Activated CD4-positive, alpha-beta T cell treated with anti-CD3 and anti-CD28 coated beads for 24 hours (primary cell): ENCODE data around the gene ZNF761.
"Not testable (repeated sequence)": the region's sequence is repeated elsewhere in the genome, so short reads cannot be mapped to it uniquely, and the experiment has no call there.

Experiments used
- DNase-seq, 2 donors: peaks; one replicate each; pipeline ENCODE4 v3.0.0-alpha.2; 2020; ENCODE audit warnings: low read depth in 2 of 2

The ZNF761 gene

DNA sequence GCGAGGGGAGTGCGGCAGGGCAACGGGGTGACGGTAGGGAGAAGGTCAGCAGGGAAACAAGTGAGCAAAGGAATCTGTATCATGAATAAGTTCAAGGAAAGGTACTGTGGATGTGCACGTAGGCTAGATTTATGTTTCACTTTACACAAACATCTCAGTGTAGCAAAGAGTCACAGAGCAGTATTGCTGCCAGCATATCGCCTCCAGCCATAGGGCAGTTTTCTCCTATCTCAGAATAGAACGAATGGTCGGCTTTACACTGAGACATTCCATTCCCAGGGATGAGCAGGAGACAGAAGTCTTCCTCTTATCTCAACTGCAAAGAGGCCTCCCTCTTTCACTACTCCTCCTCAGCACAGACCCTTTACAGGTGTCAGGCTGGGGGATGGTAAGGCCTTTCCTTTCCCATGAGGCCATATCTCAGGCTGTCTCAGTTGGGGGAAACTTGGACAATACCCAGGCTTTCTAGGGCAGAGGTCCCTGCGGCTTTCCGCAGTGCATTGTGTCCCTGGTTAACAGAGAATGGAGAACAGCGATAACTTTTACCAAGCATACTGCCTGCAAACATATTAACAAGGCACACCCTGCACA, 28.4 kb downstream of the ZNF761 start:
- DNase-seq, result not testable (repeated sequence)

DNA sequence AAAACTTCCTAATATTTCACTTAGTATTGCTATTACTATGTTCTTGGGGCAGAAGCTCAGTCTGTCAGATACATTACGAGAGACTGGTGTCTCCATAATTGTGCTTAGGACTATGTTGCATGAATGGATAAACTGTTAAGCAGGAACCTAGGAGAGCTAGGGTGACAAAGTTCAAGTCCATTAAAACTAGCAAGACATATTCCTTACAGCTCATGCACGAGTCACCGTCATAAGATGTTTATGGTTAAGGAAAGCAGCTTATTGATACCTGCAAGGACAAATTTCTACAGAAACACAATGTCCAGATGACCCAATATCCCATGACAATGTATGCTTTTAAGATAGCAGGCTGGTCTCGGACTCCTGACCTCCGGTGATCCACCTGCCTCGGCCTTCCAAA, 30.1 kb downstream of the ZNF761 start:
- DNase-seq, result no peak

DNA sequence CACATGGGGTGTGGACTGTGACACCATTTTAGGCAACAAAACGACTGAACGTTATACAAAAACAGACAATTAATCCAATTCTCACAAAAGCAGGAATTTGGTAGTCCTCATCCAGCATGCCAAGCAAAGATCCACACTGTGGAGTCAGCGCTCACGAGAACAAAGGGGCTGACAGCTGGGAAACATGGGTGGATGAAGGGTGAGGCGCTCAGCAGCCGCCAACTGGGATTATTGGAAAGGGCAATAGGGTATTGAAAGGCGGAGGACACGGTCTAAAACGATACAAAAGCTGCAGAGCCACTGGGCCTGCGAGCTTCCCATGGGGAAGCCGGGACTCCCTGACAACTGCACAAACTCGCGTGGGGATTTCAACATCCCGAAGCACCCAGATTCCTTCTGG, 31.1 kb downstream of the ZNF761 start:
- no peak for DNase-seq

DNA sequence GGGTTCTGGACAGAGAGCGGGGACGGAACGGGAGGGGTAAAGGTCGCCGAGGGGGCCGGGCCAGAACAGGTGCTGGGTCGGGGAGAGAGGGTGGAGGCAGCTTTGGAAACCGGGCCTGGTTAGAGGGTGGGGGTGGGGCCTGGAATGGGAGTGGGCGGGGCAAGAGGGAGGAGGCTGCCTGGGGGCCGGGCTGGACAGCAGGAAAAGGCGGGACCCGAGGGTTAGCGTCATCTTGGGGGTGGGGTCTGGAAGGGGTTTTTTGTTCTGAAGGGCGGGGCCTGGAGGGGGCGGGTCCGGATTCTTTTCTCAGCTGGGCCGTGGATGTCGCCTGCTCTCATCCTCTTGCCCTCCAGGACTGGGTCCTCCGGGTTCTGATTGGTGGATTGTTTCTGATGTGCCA, 31.5 kb downstream of the ZNF761 start:
- DNase-seq, result no peak

DNA sequence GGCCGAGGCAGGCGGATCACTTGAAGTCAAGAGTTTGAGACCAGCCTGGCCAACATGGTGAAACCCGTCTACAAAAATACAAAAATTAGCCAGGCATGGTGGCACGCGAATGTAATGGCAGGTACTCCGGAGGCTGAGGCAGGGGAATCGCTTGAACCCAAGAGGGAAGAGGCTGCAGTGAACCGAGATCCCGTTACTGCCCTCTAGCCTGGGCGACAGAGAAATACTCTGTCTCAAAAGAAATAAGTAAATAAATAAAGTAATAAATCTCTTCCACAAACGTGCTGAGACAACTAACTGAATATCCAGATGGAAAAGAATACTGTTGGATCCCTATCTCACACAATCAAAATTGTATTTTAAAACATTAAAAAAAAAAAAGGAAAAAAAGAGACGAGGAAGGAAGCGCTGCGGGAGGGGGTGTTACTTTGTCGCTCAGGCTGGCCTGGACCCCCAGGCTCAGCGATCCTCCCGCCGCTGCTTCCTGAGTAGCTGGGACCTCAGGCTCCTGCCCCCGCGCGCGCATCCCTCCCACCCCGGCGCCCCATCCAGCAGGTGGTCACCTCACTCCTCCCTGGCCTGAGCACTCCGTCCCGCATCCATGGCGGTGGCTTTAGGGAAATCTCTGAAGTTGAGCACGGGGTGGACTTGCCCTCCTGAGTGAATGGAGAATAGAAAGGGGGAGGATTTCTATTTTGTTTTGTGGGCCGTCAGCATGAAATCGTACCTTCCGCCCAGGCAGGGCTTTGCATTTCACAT, 35.1 kb downstream of the ZNF761 start:
- DNase-seq, result peak in 1 of 2 donors; percentile 4

DNA sequence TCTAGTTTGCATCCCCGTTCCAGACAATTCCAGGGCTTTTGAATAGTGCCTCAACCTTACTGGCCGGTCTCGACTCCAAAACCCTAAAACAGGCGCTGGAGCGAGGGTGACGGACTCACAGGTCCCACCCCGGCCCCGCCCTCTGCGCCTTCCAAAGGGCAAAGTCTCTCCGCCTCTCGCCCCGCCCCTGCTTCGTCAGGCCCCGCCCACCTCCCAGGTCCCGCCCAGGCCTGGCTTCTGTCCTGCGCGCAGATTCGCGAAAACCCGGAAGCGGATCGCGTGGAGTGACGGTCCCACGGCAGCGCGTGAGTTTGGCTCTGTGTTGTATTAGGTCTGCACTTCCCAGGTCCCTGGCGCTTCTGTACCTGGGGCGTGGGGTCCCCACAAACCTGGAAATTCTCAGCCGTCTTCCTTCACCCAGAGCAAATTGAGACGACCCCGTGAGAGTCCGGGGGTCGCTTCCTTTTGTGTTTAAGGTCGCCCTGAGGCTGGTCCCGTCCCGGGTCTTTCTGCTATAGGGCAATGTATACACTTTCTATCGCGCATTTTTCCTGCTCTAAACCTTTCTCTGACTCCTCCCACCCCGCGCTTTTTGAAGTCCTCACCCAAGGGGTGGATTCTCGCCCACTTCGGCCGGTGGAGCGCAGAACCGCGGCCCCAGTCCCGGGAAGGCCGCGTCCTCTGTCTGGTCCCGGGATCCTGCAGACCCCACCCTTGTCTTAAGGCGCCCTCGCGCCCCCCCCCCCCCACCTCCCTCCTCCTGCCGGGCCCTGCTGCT, 35.9 kb downstream of the ZNF761 start, which contains the start of gene ZNF813:
ZNF813 (plus strand) TSS at position 249 of the 778 bp plus-strand sequence. CDS start 16,090 bp downstream, outside the sequence.
- DNase-seq, result peak; percentile 95 to 98

DNA sequence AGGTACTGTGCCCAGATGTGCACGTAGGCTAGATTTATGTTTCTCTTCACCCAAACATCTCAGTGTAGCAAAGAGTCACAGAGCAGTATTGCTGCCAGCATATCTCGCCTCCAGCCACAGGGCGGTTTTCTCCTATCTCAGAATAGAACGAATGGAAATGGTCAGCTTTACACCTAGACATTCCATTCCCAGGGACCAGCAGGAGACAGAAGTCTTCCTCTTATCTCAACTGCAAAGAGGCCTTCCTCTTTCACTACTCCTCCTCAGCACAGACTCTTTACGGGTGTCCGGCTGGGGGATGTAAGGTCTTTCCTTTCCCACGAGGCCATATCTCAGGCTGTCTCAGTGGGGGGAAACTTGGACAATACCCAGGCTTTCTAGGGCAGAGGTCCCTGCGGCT, 36.8 kb downstream of the ZNF761 start:
- DNase-seq, result not testable (repeated sequence)

DNA sequence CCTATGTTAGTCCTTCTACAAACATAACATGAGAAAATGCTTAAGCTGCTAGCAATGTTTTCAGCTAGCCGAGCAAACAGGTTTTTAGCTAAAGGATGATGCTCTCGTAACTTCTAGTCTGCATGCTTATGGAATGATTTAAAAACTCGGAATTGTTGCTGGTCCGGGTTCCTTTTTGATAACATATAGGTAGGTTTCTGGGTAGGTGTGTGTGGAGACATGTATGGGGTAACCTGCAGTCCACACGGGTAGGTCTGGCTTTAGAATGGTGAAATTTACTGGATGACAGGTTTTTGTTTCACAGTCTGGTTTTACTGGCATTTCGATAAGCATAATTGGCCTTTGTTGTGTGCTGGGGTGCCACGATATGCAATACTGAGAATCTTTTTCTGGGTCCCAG, 40.1 kb downstream of the ZNF761 start:
- no peak for DNase-seq

DNA sequence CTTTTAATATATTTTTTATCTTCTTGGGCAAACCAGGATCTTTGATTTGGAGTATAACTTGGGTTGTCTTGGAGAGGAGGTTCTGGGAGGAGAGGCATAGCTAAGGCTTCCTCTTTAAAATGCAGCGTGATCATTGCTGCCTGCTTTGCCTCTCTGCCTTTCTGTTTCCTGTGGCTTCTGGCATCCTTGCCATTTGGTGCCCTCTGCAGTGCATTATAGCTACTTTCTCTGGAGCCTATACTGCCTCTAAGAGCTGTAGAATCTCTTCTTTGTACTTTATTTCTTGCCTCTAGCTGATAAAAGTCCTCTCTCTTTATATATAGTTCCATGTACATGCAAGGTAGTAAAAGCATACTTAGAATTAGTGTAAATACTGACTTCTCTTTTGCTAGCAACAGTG, 43.0 kb downstream of the ZNF761 start:
- DNase-seq, result not testable (repeated sequence)

DNA sequence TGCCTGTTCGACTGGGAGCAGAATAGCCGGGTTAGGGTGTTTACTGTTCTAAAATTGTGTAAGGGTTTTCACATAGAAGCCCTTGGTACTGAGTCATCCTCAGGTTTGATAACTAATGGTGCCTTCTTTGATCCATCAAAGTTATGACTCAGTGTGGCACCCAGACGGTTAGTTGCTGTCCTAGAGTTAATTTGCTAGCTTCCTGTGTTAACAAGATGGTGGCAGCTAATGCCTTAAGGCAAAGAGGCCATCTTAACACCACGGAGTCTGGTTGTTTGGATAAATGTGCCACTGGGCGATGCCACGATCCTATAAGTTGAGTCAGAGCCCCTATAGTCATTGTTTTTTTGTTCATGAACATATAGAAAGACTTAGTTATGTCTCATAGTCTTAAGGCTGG, 43.7 kb downstream of the ZNF761 start:
- not testable (repeated sequence) for DNase-seq

DNA sequence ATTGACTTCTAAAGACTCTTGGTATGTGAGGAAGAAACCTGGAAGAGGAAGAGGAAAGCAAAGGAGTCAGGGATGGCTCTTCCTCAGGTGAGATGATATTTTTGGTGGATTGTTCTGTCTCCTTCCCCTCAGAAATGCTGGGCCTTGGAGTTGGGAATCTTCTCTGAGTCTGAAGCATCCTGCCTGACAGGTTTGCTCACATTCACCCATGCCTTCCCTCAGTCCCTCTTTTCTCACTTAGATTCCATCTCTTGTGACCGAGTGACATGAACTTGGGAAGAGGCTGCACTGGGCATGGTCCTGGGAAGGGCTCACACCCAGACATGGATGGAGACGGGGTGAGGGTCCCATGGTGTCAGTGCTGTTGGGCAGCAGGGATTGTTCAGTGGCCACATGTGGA, 52.0 kb downstream of the ZNF761 start:
- not testable (repeated sequence) for DNase-seq

DNA sequence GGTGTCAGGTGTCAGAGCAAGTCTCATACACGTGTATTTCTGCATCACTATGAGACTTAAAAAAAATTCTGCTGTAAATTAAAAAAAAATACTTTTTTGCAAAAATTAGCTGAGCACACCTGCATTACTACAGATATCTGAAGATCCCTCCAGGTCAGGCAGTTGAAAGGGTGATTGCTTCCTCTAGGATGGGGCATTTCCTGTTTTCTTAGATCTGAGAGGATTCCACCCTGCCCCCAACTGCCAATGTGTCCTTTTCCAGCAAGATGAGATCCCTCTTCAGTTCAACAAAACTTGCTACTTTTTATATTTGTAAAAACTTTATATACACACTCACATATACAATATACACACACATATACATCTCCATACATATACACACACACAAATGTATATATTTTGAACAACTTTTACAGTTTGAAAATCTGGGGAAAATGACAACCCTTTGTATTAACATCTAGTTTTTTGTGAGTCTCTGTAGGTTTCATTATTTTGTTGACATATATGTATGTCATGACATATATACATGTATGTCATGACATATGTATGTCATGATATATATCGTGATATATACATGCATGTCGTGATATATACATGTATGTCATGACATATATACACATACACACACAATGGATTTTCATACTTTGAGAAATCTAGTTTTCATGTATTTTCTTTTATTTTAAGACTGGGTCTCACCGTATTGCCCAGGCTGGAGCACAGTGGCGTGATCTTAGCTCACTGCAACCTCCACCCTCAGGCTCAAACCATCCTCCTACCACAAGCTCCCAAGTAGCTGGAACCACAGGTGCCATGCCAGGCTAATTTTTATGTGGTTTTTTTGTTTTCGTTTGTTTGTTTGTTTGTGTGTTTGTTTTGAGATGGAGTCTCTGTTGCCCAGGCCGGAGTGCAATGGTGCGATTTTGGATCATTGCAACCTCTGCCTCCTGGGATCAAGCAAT, 53.5 kb downstream of the ZNF761 start:
- no peak for DNase-seq

DNA sequence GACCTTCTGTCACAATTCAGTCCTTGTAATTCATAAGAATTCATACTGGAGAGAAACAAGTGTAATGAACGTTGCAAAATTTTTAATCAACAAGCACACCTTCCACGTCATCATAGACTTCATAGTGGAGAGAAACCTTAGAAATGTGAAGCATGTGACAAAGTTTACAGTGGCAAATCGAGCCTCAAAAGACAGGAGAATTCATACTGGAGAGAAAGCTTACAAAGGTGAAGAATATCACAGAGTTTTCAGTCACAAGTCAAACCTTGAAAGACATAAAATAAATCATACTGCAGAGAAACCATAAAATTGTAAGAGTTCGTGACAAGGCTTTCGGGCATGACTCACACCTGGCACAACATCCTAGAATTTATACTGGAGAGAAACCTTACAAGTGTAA, 60.4 kb downstream of the ZNF761 start:
- no peak for DNase-seq

DNA sequence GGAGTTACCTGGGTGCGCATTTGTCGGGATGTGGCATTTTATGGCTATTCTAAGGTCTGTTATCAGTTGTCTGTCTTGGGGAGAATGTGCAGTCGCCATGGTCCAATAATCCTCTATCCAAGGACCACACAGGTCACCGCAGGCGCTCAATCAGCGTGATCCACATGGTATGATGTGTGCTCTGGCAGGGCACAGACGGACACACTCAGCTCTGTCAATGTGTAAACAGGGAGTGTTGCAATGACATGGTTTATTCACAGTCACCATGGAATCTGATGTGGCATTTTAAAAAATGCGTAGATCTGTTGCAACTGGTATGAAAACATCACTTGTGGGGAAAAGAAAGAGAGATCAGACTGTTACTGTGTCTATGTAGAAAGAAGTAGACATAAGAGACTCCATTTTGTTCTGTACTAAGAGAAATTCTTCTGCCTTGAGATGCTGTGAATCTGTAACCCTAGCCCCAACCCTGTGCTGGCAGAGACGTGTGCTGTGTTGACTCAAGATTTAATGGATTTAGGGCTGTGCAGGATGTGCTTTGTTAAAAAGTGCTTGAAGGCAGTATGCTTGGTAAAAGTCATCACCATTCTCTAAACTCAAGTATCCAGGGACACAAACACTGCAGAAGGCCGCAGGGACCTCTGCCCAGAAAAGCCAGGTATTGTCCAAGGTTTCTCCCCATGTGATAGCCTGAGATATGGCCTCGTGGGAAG, 65.7 kb downstream of the ZNF761 start:
- DNase-seq, result not testable (repeated sequence)

DNA sequence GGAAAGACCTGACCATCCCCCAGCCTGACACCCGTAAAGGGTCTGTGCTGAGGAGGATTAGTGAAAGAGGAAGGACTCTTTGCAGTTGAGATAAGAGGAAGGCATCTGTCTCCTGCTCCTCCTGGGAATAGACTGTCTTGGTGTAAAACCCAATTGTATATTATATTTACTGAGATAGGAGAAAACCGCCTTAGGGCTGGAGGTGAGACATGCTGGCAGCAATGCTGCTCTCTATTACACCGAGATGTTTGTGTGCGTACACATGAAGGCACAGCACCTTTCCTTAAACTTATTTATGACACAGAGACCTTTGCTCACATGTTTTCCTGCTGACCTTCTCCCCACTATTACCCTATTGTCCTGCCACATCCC, 66.2 kb downstream of the ZNF761 start:
- DNase-seq, result not testable (repeated sequence)

DNA sequence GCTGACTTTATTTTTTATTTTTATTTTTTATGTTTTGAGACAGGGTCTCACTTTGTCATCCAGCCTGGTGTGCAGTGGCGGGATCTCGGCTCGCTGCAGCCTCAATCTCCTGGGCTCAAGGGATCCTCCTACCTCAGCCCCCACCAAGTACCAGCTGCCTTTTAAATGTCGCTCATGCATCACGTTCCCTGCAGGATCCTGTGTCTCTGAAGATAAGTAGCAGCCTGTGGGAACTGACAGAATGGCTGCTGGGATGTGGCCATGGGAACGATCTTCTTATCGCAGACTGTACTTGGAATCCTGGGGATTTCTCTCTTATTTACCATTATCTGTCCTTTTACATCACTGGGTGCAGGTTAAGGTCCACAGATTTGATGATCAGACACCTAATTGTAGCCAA, 71.4 kb downstream of the ZNF761 start:
- not testable (repeated sequence) for DNase-seq

DNA sequence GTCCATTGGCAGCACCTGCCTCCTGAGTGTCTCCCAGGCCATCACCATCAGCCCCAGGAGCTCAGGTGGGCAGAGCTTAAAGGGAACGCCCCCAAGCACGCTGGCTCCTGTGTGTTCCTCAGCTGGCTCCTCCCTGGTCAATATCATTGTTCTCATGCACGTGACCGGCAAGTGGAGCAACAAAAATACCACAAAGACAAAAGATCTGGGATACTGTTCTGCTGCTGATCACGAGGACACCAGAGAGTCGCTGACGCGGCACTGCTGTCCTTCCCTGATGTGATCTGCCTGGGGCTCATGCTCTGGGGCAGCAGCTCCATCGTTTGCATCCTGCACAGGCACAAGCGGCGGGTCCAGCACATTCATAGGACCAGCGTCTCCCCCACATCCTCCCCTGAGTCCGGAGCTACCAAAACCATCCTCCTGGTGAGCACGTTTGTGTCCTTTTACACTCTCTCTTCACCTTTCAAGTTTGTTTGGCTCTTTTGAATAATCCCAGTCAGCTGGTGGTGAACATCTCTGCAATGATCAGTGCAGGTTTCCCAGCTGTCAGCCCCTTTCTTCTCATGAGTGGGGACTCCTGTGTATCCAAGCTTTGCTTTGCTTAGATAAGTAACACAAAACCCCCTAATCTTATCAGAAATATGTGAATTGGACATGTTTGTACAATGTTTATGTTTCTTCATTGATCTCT, 72.0 kb downstream of the ZNF761 start:
- not testable (repeated sequence) for DNase-seq

DNA sequence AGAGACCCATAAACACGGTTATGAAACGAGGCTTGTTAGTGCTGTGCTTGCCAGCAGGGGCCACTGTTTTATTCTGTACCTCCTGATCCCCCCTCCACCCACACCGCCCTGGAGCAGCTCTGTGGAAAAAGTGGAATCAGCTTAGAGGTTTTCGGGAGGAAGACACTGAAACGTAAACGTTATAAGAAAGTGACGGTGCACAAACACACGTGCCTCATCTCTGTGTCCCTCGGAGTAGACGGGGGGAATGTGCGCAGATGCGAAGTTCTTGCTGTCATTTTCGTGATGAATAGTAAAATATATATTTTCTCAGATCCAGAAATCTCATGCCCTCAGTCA, 72.5 kb downstream of the ZNF761 start:
- not testable (repeated sequence) for DNase-seq

DNA sequence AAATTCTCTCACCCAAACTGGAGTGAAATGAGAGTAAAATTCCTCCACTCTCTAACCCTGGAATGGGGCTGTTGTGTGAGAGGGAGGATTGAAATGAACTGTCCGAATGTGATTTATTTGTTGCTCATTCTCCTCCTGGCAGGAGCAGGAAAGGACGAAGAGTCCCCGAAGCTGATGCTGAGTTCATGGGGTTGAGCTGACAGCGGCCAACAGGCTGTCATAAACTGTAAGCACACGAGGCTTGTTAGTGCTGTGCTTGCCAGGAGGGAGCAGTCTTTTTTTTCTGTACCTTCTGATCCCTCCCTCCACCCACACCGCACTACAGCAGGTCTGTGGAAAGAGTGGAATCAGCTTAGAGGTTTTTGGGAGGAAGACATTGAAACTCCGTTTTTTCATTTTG, 73.1 kb downstream of the ZNF761 start:
- no peak for DNase-seq

DNA sequence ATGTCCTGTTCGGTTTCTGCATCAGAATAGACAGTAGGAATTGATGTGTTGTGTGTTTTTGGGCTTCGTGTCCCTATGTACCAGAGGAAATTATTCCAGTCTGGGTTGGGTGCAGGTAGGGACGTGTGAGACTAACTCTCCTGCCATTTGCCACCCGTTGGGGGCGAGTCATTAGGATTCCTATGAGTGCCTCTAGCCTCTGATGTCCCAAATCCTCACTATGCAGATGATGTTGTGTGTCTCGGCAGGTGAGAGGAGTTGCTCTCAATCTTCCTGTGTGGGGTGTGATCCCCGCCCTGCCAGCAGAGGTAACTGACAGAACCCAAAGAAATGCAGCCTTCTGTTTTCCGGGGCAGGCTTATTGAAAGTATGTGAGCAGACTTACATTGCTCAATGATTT, 74.9 kb downstream of the ZNF761 start:
- DNase-seq, result no peak
